Endometrial microvascular endothelial cells (primary cell): Measurements from ENCODE around the gene PARN. TPM values are rescaled to one million over a fixed set of nuclear protein-coding genes. Genes with fewer than 3 reads are reported as not detected.
"Not testable (repeated sequence)": the region's sequence is repeated elsewhere in the genome, so short reads cannot be mapped to it uniquely, and the experiment has no call there.

ENCODE experiments used
- in situ Hi-C: cut with HindIII; loops from 2 replicates; pipeline ENCODE4 v1.10.0; 2017; ENCODE audit warnings: low sequenced_read_pairs, low pct_unique_long_range_greater_than_20kb; ENCODE audit errors: inconsistent ontology term
- total RNA-seq: library from RNA; depleted of rRNA; stranded (reverse); fragments of >200 nt; gene quantifications from one replicate; pipeline ENCODE4 v1.2.3, GENCODE V29; 2015; ENCODE audit errors: inconsistent ontology term

The PARN gene
- total RNA-seq, 1 donor from 2014 or later = 38.8 TPM

GRCh38 chr16:14428043-14428442, 202.0 kb downstream of the PARN start:
- in situ Hi-C loops = no loop called here

GRCh38 chr16:14427371-14427948, 202.6 kb downstream of the PARN start:
- in situ Hi-C loops = no loop called here

GRCh38 chr16:14424595-14424994, 205.5 kb downstream of the PARN start:
- in situ Hi-C loops = no loop called here

DNA sequence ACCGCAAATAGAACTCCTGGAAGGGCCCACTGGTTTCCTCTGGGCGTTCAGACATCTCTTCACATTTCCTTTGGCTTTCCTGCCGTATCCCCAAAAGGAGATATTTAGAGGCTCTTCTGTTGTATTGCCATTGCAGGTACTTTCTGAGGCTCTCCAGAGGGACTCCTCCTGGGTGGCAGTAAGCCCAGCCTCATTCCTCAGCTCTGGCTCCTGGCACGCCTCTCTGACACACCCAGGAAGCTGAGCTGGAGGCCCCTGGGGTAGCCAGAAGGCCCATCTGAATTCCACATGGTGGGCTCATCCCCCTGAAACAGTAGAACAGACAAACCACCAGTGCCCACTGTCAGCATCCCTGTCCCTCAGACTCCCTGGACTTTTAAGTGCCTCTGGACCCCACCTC, 206.7 kb downstream of the PARN start:
- in situ Hi-C loops = no loop called here

DNA sequence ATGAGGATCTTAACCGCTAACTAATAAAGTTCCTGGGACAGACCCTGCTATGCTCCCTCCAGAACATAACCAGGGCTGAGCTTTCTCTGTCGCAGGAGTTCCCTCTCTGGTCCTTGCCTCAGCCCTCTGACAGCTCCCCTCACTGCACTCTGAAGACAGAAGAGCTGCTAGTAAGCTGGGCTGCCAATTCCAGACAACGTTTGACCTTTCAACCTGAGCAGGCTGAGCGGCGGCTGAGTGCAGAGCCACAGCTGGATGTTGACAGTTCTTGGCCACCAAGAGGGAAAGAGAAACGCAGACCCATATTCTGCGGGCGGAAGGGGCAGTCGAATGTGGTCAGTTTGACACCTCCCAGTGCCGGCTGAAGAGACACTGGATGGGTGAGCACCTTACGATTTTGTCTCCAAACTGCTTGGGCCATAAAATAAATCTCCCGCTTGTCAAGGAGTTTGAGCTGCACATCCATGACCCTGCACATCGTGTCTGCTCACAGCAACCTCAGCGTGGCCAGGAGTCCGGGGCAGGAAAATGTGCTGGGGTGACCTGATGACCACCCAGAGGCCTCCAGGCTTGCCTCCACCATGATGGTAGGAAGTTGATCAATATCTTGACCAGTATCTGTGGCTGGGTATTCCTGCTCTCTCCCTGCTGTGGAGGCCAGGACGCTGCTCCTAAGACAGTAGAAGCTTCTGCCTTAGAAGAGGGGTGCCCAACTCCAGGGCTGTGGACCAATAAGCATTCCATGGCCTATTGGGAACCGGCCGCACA, 209.2 kb downstream of the PARN start:
- in situ Hi-C loops = no loop called here

DNA sequence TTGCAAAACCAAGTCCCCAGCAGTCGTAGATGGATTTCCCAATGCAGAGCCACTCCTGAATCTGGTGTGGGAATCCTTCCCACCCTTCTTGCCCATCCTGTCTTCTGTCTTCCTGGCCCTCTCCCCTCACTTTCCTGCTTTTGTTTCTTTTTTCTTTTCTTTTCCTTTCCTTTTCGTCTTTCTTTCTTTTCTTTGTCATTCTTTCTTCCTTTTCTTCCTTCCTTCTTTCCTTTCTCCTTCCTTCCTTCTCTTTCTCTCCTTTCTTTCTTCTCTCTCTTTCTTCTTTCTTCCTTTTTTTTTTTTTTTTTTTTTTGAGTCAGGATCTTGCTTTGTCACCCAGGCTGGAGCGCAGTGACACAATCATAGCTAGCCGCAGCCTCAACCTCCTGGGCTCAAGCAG, 209.8 kb downstream of the PARN start:
- in situ Hi-C loops = not testable (repeated sequence)

- in situ Hi-C loops = no loop called here
These were observed 210.2 kb downstream of the PARN start for GRCh38 chr16:14419817-14420216.

- in situ Hi-C loops = no loop called here
These were observed 211.2 kb downstream of the PARN start for GRCh38 chr16:14418795-14419225.

DNA sequence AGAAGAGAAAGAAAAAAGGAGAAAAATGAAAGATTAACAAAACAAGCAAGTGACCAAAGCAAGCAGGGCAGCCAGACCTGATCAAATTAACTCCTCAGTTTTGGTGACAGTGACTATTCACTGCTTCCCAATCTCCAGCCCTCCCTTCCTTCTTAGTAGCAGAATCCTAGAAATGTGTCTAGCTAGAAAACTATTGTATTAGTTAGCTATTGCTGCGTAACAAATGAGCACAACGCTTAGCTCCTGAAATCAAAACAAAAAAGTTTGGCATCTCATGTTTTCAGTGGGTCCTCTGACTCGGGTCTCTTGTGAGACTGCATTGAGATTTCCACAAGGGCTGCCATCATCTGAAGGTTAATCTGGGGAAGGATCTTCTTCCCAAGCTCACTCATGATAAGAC, 213.9 kb downstream of the PARN start:
- in situ Hi-C loops = no loop called here

- in situ Hi-C loops = no loop called here
These were observed 214.8 kb downstream of the PARN start for GRCh38 chr16:14415291-14415690.

GRCh38 chr16:14409563-14409962, 220.5 kb downstream of the PARN start:
- in situ Hi-C loops = no loop called here

- in situ Hi-C loops = no loop called here
These were observed 222.2 kb downstream of the PARN start for GRCh38 chr16:14407786-14408399.

GRCh38 chr16:14405611-14406537, 224.2 kb downstream of the PARN start:
- in situ Hi-C loops = no loop called here

- in situ Hi-C loops = not testable (repeated sequence)
These were observed 227.1 kb downstream of the PARN start for GRCh38 chr16:14403001-14403389.

- in situ Hi-C loops = not testable (repeated sequence)
These were observed 227.7 kb downstream of the PARN start for GRCh38 chr16:14402114-14403000.

DNA sequence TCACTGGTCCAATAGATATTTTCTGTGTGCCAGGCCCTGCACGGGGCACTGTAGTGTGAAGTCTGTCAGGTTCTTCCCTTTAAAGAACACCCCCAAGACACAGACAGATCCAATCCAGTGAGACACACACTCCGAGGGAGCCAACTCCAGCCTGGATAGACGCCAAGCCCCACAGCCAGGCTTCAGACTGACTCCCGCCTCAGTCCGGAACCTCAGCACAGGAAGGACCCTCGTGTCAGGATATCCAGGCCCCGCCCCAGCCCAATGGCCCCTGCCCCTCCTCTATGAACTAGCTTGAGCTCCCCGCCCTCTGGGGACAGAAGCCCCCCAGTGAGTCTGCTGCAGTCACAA, 228.4 kb downstream of the PARN start:
- in situ Hi-C loops = not testable (repeated sequence)

DNA sequence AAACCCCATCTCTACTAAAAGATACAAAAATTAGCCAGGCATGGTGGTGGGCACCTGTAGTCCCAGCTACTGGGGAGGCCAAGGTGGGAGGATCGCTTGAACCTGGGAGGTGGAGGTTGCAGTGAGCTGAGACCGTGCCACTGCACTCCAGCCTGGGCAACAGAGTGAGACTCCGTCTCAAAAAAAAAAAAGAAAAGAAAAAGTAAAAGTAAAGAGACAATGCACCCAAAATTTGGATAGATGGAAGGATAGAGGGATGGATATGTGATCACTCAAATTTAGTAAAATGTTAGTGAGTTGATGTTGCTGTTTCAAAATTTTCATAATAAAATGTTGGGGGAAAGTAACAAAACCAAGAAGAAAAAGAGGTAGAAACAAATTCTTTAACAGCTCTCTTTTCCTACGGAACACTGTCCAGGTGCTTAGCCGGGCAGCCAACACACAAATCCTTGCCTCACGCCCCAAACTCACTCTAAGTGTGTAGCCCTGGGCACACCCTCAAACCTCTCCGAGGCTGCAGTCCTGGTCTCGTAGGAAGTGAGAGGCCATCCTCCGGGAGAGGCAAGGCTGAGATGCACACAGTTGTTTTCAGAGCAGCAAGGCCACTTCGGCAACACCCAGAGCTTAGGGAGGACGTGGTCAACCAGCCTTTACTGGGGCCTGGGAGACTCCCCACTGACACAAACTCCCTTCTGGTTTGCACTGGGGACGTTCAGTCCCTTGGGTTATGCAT, 228.9 kb downstream of the PARN start:
- in situ Hi-C loops = not testable (repeated sequence)
